Stimulated activated CD4-positive, alpha-beta T cell treated with anti-CD3 and anti-CD28 coated beads, Interleukin-1b, Interleukin-23, amount 100 ng/mL, for 48 hours (primary cell): ENCODE data around the gene ZNF222.

Experiments used
- DNase-seq: peaks from one replicate; pipeline ENCODE4 v3.0.0-alpha.2; 2020

Gene ZNF222

GRCh38 chr19:44055870-44056269 lies 30.7 kb downstream of the ZNF222 start:
- DNase-seq: no peak

- no peak for DNase-seq
Measured at GRCh38 chr19:44059229-44059628, 34.0 kb downstream of the ZNF222 start.

- no peak for DNase-seq
Measured at GRCh38 chr19:44061038-44061437, 35.9 kb downstream of the ZNF222 start.

- DNase-seq: no peak
Measured at GRCh38 chr19:44066305-44066704, 41.1 kb downstream of the ZNF222 start.

- DNase-seq: no peak
Measured at GRCh38 chr19:44069415-44069814, 44.2 kb downstream of the ZNF222 start.

DNA sequence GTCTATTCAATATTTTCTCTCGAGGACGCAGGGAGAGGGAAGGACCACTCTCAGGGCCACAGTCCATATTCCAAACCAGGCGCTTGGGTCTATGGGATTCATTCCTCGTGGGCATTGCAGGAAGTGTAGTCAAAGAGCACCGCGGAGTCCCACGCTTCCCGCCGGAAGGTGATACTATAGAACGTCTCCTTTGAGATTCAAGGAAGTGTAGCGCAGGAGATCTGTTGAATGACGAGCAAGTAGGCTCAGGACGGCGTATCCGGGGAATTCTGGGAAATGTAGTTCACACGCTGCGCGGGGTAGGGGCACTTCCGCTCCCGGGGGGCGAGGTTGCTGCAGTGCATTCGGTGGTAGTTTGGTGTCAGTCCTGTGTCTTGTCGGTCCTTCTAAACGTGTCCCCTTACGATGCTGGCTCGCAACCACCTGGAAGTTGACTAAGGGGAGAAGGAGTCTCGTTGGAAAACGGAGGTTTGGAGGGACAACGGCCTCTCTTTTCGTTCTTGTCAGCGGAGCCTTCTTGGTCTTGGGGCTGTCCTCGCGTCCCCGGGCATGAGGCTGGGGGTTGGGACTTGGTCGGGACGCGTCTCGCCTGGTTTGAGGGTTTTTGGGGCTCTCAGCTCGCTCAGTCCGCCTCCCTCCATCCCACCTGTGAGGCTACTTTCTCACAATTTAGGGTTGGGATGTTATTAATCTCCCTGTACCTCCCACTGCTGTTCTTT lies 46.8 kb downstream of the ZNF222 start, which contains the start of gene ZNF284:
ZNF284 (plus strand) TSS at position 336 of the 719 bp plus-strand sequence. CDS start 4,231 bp downstream, outside the sequence.
- DNase-seq: peak; percentile 82

- no peak for DNase-seq
Measured at GRCh38 chr19:44072543-44073401, 47.6 kb downstream of the ZNF222 start.

- no peak for DNase-seq
Measured at GRCh38 chr19:44076325-44076724, 51.1 kb downstream of the ZNF222 start.
